GM06990 (cell line): Measurements from ENCODE around the gene SPEN.

Experiments
- DNase-seq: peaks from one replicate; pipeline ENCODE4 v3.0.0-alpha.2; 2011; ENCODE audit not compliant: insufficient read length; ENCODE audit errors: extremely low read depth
- H3K27me3 ChIP-seq: replicated peaks from 2 replicates; pipeline ENCODE4 v1.6.0; 2011; ENCODE audit warnings: low read length; ENCODE audit not compliant: control insufficient read depth, insufficient read depth
- H3K36me3 ChIP-seq: 2 replicates; pipeline ENCODE4 v1.5.1; 2011; ENCODE audit warnings: low read length; ENCODE audit not compliant: control insufficient read depth, insufficient read depth
- H3K4me3 ChIP-seq: replicated peaks from 2 replicates; pipeline ENCODE4 v1.5.1; 2011; ENCODE audit warnings: low read depth, mild to moderate bottlenecking, control low read depth, low read length
- CTCF ChIP-seq: IDR thresholded peaks from 2 replicates; pipeline ENCODE4 v1.5.1; 2011; ENCODE audit warnings: low read length, control low read depth, mild to moderate bottlenecking, inconsistent platforms; ENCODE audit not compliant: insufficient read depth, poor library complexity, severe bottlenecking

SPEN gene

GRCh38 chr1:15938628-15939161, 91.2 kb downstream of the SPEN start:
- H3K27me3 ChIP-seq = no peaks in the 10 kb centered on the region
- no peak for TF ChIP-seq CTCF
- H3K4me3 ChIP-seq = no peak overlapping the region
- H3K36me3 ChIP-seq = peaks cover 54% of the 10 kb centered on the region
- DNase-seq = no peak

- DNase-seq = no peak
- peaks cover 54% of the 10 kb centered on the region for H3K36me3 ChIP-seq
Observed at GRCh38 chr1:15939181-15940109, 91.9 kb downstream of the SPEN start.

GRCh38 chr1:15940110-15941043, 92.9 kb downstream of the SPEN start:
- H3K36me3 ChIP-seq = peaks cover 55% of the 10 kb centered on the region
- H3K4me3 ChIP-seq = no peak overlapping the region
- DNase-seq = no peak
- no peak for TF ChIP-seq CTCF
- H3K27me3 ChIP-seq = no peaks in the 10 kb centered on the region

More at GRCh38 chr1:15939181-15940109, 91.9 kb downstream of the SPEN start:
- TF ChIP-seq CTCF = no peak
- Histone ChIP-seq H3K27me3 (no peaks in the 10 kb centered on the region), H3K4me3 (no peak overlapping the region)

- DNase-seq = no peak
- peaks cover 59% of the 10 kb centered on the region for H3K36me3 ChIP-seq
- no peak for TF ChIP-seq CTCF
Observed at GRCh38 chr1:15941044-15941840, 93.7 kb downstream of the SPEN start.

GRCh38 chr1:15941899-15942660, 94.6 kb downstream of the SPEN start:
- no peaks in the 10 kb centered on the region for H3K27me3 ChIP-seq
- DNase-seq = no peak
- TF ChIP-seq CTCF = no peak
- H3K4me3 ChIP-seq = no peak overlapping the region
- peaks cover 60% of the 10 kb centered on the region for H3K36me3 ChIP-seq

More at GRCh38 chr1:15941044-15941840, 93.7 kb downstream of the SPEN start:
- Histone ChIP-seq H3K4me3 (no peak overlapping the region), H3K27me3 (no peaks in the 10 kb centered on the region)
